PFSK-1 (cell line): ENCODE data around the gene FMN1.

ENCODE experiments used
- FOXP2 ChIP-seq: optimal IDR thresholded peaks from 2 replicates; pipeline ENCODE3; 2011; ENCODE audit warnings: borderline replicate concordance, control low read depth, inconsistent platforms; ENCODE audit not compliant: insufficient read depth; ENCODE audit errors: extremely low read length, extremely low read depth
- POLR2AphosphoS5 ChIP-seq: IDR thresholded peaks from 2 replicates; pipeline ENCODE4 v1.6.1; 2012; ENCODE audit warnings: low read depth, mild to moderate bottlenecking, control low read depth, low read length, moderate library complexity
- REST ChIP-seq, 2 experiments: IDR thresholded peaks; 2 replicates each; pipeline versions ENCODE4 v1.6.1 to v1.8.0; 2011 to 2012; ENCODE audit warnings: low read depth in 2 of 2, low read length in 2 of 2, control low read depth in 1 of 2, inconsistent platforms in 1 of 2, mild to moderate bottlenecking in 1 of 2, moderate library complexity in 1 of 2; ENCODE audit not compliant: insufficient read depth in 1 of 2
- SIN3A ChIP-seq: IDR thresholded peaks from 2 replicates; pipeline ENCODE4 v1.6.1; 2012; ENCODE audit warnings: mild to moderate bottlenecking, low read length, moderate library complexity, borderline replicate concordance; ENCODE audit not compliant: insufficient read depth
- TAF1 ChIP-seq: IDR thresholded peaks from 2 replicates; pipeline ENCODE4 v1.6.1; 2012; ENCODE audit warnings: low read length, control low read depth, borderline replicate concordance; ENCODE audit not compliant: insufficient read depth

Gene FMN1

GRCh38 chr15:32998979-32999672 is 195.4 kb downstream of the FMN1 start:
- TF ChIP-seq SIN3A (no peak), FOXP2 (no peak), REST (IDR thresholded peaks at IDR 0.05; ENCODE audit: insufficient read depth in 1 of 2, low read depth in 2 of 2, low read length in 2 of 2) (no peak), POLR2AphosphoS5 (no peak), TAF1 (no peak)

- TF ChIP-seq TAF1 (no peak), REST (IDR thresholded peaks at IDR 0.05; ENCODE audit: insufficient read depth in 1 of 2, low read depth in 2 of 2, low read length in 2 of 2) (no peak), SIN3A (no peak), POLR2AphosphoS5 (no peak), FOXP2 (no peak)
These were observed 196.3 kb downstream of the FMN1 start for GRCh38 chr15:32998182-32998581.

DNA sequence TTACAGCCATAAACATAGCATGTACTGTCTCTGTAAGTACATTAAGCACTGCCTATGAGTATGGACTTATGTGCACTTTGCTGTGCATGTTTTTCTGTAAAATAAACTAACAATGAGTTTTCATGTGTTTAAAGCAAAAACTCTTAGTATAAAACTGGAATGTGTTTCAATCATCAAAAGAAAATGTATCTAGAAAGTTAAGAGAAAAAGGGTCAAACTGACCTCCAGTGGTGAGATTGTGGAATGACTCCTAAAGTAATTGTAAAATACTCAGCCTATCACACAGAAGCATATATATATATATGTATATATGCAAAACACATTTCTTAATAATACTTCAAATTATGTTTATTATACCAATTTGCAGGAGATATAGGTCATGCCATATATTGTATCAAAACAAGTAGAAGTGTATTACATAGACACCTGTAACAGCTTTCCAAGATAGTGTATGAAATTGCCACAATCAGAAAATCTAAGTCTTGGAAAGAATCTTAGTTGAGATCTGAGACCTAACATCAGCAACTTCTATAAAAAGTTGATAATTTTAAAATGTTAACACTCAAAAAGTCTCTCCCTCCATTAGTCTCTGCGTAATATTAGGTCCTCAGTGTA is 199.6 kb downstream of the FMN1 start:
- TF ChIP-seq SIN3A, result no peak
- no peak for TF ChIP-seq FOXP2
- TF ChIP-seq POLR2AphosphoS5, result no peak
- no peak for TF ChIP-seq REST (IDR thresholded peaks at IDR 0.05; ENCODE audit: insufficient read depth in 1 of 2, low read depth in 2 of 2, low read length in 2 of 2)
- no peak for TF ChIP-seq TAF1

DNA sequence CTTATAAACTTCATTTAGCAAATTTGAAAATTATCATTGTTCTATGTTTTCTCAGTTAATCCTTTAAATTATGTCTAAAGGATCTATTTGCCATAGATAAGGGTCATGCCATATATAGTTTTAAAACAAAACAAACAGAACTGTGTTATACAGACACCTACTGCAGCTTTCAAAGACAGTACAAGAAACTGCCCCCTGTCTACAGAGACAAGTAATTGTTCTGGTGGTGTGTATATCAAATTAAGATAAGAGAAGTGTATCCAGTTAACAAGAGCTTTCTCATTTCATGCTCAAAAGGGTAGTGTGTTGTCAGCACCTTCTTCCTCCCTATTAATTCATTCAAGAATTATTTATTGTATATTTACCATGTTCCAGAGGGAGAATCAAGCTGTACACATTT is 201.2 kb downstream of the FMN1 start:
- TF ChIP-seq TAF1, result no peak
- TF ChIP-seq SIN3A, result no peak

DNA sequence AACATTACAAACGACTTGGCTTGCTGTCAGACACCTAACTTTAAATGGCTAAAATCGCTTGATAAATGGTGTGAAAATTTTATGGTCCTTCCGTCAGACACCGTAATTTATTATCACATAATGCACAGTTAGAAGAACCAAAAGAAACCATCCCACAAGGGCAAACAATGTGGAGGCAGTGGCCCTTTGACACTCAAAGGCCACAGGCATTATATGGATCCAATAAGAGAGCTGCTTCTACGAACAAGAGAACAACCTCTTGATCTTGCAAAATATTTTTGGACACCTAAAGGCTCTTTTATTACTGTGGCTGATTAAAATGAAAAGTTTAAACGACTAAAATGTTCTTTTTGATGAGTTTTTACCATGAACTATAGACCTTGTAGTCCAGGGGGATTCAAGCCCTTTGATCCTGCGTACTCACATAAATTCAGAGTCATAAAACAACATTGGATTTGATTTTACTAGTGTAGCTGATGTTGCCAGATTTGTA is 202.8 kb downstream of the FMN1 start:
- TF ChIP-seq REST (IDR thresholded peaks at IDR 0.05; ENCODE audit: insufficient read depth in 1 of 2, low read depth in 2 of 2, low read length in 2 of 2), result no peak
- no peak for TF ChIP-seq SIN3A
- TF ChIP-seq FOXP2, result no peak
- TF ChIP-seq POLR2AphosphoS5, result no peak
- no peak for TF ChIP-seq TAF1
